Peyer's patch (tissue), 4 donors: ENCODE results near the gene CTBP2.

Experiments used
- CTCF ChIP-seq, 6 experiments: fragments of 450-650 bp in 4 of 6; fragments of 200-600 bp in 2 of 6; sonication (generic) in 1 of 6; IDR thresholded peaks; one replicate each; pipeline ENCODE4 v1.5.1; 2017 to 2019; ENCODE audit warnings: antibody characterized with exemption in 6 of 6, mild to moderate bottlenecking in 3 of 6, moderate library complexity in 1 of 6
- POLR2A ChIP-seq, 2 donors: fragments of 450-650 bp; IDR thresholded peaks; one replicate each; pipeline ENCODE4 v1.5.1; 2017; ENCODE audit warnings: antibody characterized with exemption in 2 of 2, mild to moderate bottlenecking in 2 of 2, moderate library complexity in 2 of 2

GRCh38 chr10:125132344-125132743 is 28.0 kb downstream of the CTBP2 start:
- TF ChIP-seq CTCF (IDR thresholded peaks at IDR 0.05) = no peak
- TF ChIP-seq POLR2A (IDR thresholded peaks at IDR 0.05) = no peak
